ENCODE data around the gene MRPL23. TPM values are rescaled to one million over a fixed set of nuclear protein-coding genes. Genes with fewer than 3 reads are reported as not detected.
"Not testable (repeated sequence)": the region's sequence is repeated elsewhere in the genome, so short reads cannot be mapped to it uniquely, and the experiment has no call there.

MRPL23 gene
- total RNA-seq, 6 experiments from 2014 or later, result 83.8 to 116 (median 110) TPM

DNA sequence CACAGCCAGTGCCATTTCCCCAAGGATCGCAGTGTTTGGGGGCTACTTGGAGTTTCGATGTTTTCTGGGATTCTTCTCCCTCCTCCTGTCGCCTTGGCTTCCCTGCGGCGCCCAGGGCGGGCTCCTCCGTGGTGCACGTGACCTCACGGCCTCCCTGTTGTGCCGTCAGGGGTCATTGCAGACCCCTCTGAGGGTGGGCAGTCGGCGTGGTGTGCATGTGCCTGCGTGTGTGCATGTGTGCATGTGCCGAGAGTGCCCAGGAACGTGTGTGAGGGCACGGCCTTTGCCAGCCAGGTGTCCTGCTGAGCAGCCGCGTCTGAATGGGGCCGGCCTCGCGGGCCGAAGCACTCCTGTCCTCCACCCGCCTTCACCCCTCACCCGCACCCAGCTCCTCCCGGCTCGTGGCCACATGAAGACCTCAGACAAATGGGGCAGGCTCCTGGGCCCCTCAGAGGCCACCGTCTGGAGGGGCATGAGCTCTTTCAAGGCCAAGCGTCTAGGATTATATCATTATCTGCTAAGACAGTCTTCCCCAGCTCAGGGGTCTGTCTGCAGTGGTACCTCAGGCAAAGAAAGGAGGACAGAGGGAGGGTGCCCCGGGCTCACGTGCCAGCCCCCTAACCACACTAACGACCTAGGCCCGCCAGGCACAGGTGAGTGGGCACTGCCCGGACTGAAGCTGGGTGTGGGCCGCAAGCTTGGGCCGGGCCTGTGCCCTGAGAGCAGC is 9.4 kb upstream of the MRPL23 start:
- Mint-ChIP-seq H3K4me1 (ENCODE audit: low read depth) (no peaks in the 10 kb centered on the region), H3K9me3 (no peaks in the 10 kb centered on the region), H3K36me3 (ENCODE audit: low read depth) (no peaks in the 10 kb centered on the region), H3K4me3 (no peak overlapping the region), H3K27me3 (ENCODE audit: insufficient read depth) (peaks cover 15% of the 10 kb centered on the region), H3K27ac (no peak overlapping the region)
- DNase-seq, result no peak
- TF ChIP-seq, protein P1, sequence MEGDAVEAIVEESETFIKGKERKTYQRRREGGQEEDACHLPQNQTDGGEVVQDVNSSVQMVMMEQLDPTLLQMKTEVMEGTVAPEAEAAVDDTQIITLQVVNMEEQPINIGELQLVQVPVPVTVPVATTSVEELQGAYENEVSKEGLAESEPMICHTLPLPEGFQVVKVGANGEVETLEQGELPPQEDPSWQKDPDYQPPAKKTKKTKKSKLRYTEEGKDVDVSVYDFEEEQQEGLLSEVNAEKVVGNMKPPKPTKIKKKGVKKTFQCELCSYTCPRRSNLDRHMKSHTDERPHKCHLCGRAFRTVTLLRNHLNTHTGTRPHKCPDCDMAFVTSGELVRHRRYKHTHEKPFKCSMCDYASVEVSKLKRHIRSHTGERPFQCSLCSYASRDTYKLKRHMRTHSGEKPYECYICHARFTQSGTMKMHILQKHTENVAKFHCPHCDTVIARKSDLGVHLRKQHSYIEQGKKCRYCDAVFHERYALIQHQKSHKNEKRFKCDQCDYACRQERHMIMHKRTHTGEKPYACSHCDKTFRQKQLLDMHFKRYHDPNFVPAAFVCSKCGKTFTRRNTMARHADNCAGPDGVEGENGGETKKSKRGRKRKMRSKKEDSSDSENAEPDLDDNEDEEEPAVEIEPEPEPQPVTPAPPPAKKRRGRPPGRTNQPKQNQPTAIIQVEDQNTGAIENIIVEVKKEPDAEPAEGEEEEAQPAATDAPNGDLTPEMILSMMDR (IDR thresholded peaks at IDR 0.05), result no peak

DNA sequence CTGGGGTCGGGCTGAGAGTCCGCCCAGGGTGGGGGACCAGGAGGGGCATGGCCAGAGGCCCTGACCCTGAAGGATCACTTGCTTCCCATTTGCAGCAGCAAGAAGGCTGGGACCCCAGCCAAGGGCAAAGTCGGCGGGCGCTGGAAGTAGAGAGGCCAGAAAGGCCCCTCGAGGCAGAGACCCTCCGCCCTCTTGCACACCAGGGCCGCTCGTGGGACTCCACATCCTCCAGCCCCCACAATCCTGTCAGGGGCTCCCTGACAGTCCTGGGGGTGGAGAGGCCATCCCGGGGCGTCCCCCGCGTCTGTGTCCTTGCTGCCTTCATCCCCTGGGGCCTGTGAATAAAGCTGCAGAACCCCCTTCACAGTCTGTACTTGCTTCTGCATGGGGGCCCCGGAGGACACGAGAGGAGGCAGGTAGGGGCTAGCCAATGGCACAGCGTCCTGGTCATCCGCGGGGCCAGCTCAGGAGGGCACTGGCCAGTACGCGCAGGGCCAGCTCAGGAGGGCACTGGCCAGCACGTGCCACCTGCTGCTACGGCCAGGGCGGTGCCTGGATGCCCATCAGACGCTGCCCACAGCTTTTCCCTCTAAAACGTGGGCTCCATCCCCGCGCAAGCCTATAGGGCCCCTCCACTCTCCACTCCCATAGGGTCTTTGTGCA is 8.7 kb upstream of the MRPL23 start:
- no peak for DNase-seq
- Mint-ChIP-seq H3K27ac (no peak overlapping the region), H3K4me1 (ENCODE audit: low read depth) (no peaks in the 10 kb centered on the region), H3K9me3 (no peaks in the 10 kb centered on the region), H3K36me3 (ENCODE audit: low read depth) (no peaks in the 10 kb centered on the region), H3K27me3 (ENCODE audit: insufficient read depth) (peaks cover 13% of the 10 kb centered on the region), H3K4me3 (no peak overlapping the region)
- TF ChIP-seq, protein P1 (IDR thresholded peaks at IDR 0.05), result no peak

- no peak overlapping the region for H3K27ac Mint-ChIP-seq
Measured at GRCh38 chr11:1939006-1939625, 8.0 kb upstream of the MRPL23 start.

DNA sequence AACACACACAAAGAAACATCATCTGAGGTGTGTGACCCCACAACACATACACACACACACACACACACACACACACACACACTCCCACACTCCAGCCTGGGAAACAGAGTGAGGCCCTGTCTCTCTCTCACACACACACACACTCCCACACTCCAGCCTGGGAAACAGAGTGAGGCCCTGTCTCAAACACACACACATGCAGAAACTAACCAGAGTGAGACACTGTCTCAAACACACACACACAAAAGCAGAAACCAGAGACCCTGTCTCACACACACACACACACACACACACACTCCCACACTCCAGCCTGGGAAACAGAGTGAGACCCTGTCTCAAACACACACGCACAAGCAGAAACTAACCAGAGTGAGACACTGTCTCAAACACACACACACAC is 7.3 kb upstream of the MRPL23 start:
- H3K9me3 Mint-ChIP-seq; H3K4me3 Mint-ChIP-seq; H3K36me3 Mint-ChIP-seq (ENCODE audit: low read depth); DNase-seq; H3K4me1 Mint-ChIP-seq (ENCODE audit: low read depth); H3K27ac Mint-ChIP-seq; H3K27me3 Mint-ChIP-seq (ENCODE audit: insufficient read depth): not testable (repeated sequence)

More at GRCh38 chr11:1939006-1939625, 8.0 kb upstream of the MRPL23 start:
- H3K9me3 Mint-ChIP-seq, result no peaks in the 10 kb centered on the region
- H3K36me3 Mint-ChIP-seq (ENCODE audit: low read depth), result no peaks in the 10 kb centered on the region
- H3K4me1 Mint-ChIP-seq (ENCODE audit: low read depth), result no peaks in the 10 kb centered on the region
- TF ChIP-seq, protein P1 (IDR thresholded peaks at IDR 0.05), result no peak
- no peak overlapping the region for H3K4me3 Mint-ChIP-seq
- no peak for DNase-seq
- H3K27me3 Mint-ChIP-seq (ENCODE audit: insufficient read depth), result peaks cover 10% of the 10 kb centered on the region

DNA sequence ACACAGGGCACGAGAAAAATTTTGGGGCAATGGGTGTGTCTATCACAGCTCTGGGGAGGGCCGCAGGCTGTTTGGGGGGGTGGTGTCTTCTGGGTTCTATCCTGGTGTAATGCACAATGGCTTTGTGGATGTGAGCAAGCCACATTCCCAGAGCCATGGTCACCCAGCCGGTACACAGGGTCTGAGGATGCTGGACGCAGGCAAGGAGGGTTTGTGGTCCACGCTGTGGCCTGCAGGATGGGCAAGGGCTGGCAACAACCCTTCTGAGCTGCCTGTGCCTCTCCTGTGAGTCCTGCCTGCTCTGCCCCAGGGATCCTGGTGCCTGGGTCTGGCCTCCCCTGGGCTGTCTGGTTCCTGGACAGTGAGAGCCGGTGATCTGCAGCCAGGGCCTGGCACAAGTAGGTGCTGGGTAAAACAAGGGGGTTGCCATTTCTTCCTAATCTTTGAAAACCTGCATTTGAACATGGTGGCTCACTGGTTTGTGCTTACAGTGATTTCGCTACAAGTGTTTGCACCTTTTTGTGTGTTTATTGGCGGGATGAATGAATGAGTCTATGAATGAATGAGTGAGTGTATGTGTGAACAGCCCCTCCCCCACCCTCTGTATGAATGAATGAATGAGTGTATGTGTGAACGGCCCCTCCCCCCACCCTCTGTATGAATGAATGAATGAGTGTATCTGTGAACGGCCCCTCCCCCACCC is 4.4 kb upstream of the MRPL23 start:
- Mint-ChIP-seq H3K36me3 (ENCODE audit: low read depth) (no peaks in the 10 kb centered on the region), H3K27me3 (ENCODE audit: insufficient read depth) (peaks cover 5% of the 10 kb centered on the region), H3K4me1 (ENCODE audit: low read depth) (no peaks in the 10 kb centered on the region), H3K9me3 (no peaks in the 10 kb centered on the region), H3K4me3 (no peak overlapping the region), H3K27ac (no peak overlapping the region)
- TF ChIP-seq, protein P1 (IDR thresholded peaks at IDR 0.05), result no peak
- no peak for DNase-seq

Measured in HFFc6 (cell line).